HepG2 (cell line): ENCODE results near the gene LYST. TPM values are rescaled to one million over a fixed set of nuclear protein-coding genes. Genes with fewer than 3 reads are reported as not detected.

ENCODE experiments used
- AKAP8 ChIP-seq: sonication (generic); formaldehyde crosslinking; IDR thresholded peaks from 2 replicates; pipeline ENCODE4 v1.5.1; 2020; ENCODE audit warnings: mild to moderate bottlenecking, missing genetic modification reagents
- ARID3A ChIP-seq: IDR thresholded peaks from 2 replicates; pipeline ENCODE4 v1.6.1; 2012; ENCODE audit warnings: low read depth, low read length, improper control_type of control experiment
- ATF5 ChIP-seq: sonication (generic); formaldehyde crosslinking; IDR thresholded peaks from 2 replicates; pipeline ENCODE4 v1.4.0; 2020; ENCODE audit warnings: mild to moderate bottlenecking, low read depth, missing genetic modification reagents
- EZH2 ChIP-seq: conservative IDR thresholded peaks from 2 replicates; pipeline ENCODE4 v1.6.1; 2012; ENCODE audit warnings: mild to moderate bottlenecking, low read depth, low read length, moderate library complexity
- SMYD3 ChIP-seq: sonication (generic); formaldehyde crosslinking; IDR thresholded peaks from 2 replicates; pipeline ENCODE4 v1.8.1; 2023; ENCODE audit warnings: mild to moderate bottlenecking, missing genetic modification reagents
- ZFP36L1 ChIP-seq: sonication (generic); formaldehyde crosslinking; IDR thresholded peaks from 2 replicates; pipeline ENCODE4 v1.8.0; 2022; ENCODE audit warnings: mild to moderate bottlenecking, missing genetic modification reagents, moderate library complexity
- ZNF142 ChIP-seq: sonication (generic); formaldehyde crosslinking; IDR thresholded peaks from 2 replicates; pipeline ENCODE4 v1.4.0; 2020; ENCODE audit warnings: missing genetic modification reagents
- ZNF44 ChIP-seq: sonication (generic); formaldehyde crosslinking; IDR thresholded peaks from 2 replicates; pipeline ENCODE4 v1.5.1; 2020; ENCODE audit warnings: mild to moderate bottlenecking, missing genetic modification reagents
- ZNF510 ChIP-seq: sonication (generic); formaldehyde crosslinking; IDR thresholded peaks from 2 replicates; pipeline ENCODE4 v1.4.0; 2020; ENCODE audit warnings: low read depth, mild to moderate bottlenecking, missing genetic modification reagents
- ZNF781 ChIP-seq: sonication (generic); formaldehyde crosslinking; IDR thresholded peaks from 2 replicates; pipeline ENCODE4 v1.5.1; 2020; ENCODE audit warnings: borderline replicate concordance, mild to moderate bottlenecking, missing genetic modification reagents; ENCODE audit errors: not compliant biosample characterization
- polyA plus RNA-seq, 8 experiments: library from polyadenylated mRNA; depleted of rRNA in 3 of 8; stranded (reverse) in 7 of 8; unstranded in 1 of 8; fragments of >200 nt; fragmentation: Illumina TruSeq in 4 of 8; extraction: Trizol in 4 of 8; gene quantifications; 2 replicates each; pipeline versions ENCODE4 v1.2.1 to v1.2.3, GENCODE V29; 2011 to 2016; ENCODE audit warnings: low read depth in 4 of 8, missing spikeins in 1 of 8, mixed read lengths in 1 of 8; ENCODE audit not compliant: insufficient read depth in 1 of 8
- total RNA-seq, 5 experiments: library from RNA; depleted of rRNA; stranded (reverse); fragments of >200 nt; fragmentation: Illumina TruSeq; extraction: Trizol; gene quantifications; 2 replicates each; pipeline ENCODE4 v1.2.3, GENCODE V29; 2016; ENCODE audit warnings: low read depth in 1 of 5
- TF ChIP-seq, protein P1 (sequence below): sonication (generic); formaldehyde crosslinking; IDR thresholded peaks from 2 replicates; pipeline ENCODE4 v1.5.0; 2020; ENCODE audit warnings: missing genetic modification reagents, mild to moderate bottlenecking, borderline replicate concordance
- TF ChIP-seq, protein P2 (sequence below): sonication (generic); formaldehyde crosslinking; IDR thresholded peaks from 2 replicates; pipeline ENCODE4 v1.9.0; 2021; ENCODE audit warnings: missing genetic modification reagents, borderline replicate concordance

The LYST gene
- total and polyA plus RNA-seq, 2 of the 13 experiments (the other 11 are each of a cell fraction or from before 2014, with no cell fraction given), result 0.91 to 2.5 TPM

DNA sequence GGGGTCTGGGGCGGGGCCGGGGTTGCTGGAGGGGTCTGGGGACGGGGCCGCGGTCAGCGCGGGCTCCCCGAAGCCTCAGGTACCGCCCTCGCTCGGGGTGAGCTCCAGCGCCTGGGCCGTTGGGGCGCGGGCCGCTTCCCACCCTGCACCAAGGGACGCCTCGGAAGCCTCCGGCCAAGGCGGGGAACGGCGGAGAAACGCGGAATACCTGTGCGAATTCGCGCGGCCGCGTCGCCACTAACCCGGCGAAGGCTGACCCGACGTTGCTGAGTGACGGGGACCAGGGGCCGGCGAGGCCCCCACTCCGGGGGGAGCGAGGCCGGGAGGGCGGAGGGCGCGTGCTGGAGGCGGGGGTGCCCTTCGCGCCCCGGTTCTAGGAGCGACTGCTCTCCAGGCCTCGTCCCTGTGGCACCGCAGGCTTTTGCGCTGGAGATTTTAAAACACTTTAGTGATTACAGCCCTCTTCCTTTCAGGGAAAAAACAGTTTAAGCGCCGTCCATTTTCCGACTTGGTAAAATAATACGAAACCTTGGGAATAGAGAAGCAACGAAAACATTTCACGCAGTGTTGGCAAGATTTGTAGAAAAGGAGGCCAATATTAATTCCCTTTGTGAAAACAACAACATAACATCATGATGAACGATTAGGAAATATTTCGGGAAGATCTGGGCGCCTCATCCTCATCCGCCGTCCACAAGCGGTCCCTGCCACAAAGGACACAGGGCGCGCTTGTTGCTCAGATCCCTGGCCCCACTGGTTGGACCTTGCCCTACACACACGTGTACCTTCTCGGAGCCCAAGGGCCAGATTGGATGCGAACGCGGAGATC lies 216.2 kb downstream of the LYST start (continued):
- TF ChIP-seq ZNF142 (CRISPR knock-in tag) (peak; percentile 57; the same call in 1 of the 2 replicates), ZNF510 (CRISPR knock-in tag) (0 out of 2 replicates have a peak, but pooled peaks have one; percentile 17), AKAP8 (CRISPR knock-in tag) (no peak), ZNF44 (CRISPR knock-in tag) (peak; percentile 65; the same call in 1 of the 2 replicates), ZNF781 (CRISPR knock-in tag) (peak; percentile 75), SMYD3 (CRISPR knock-in tag) (0 out of 2 replicates have a peak, but pooled peaks have one; percentile 22), EZH2 (no peak), ARID3A (no peak), ATF5 (CRISPR knock-in tag) (no peak), ZFP36L1 (CRISPR knock-in tag) (no peak)
- TF ChIP-seq, protein P1, sequence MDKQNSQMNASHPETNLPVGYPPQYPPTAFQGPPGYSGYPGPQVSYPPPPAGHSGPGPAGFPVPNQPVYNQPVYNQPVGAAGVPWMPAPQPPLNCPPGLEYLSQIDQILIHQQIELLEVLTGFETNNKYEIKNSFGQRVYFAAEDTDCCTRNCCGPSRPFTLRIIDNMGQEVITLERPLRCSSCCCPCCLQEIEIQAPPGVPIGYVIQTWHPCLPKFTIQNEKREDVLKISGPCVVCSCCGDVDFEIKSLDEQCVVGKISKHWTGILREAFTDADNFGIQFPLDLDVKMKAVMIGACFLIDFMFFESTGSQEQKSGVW (CRISPR knock-in tag), result no peak
- TF ChIP-seq, protein P2, sequence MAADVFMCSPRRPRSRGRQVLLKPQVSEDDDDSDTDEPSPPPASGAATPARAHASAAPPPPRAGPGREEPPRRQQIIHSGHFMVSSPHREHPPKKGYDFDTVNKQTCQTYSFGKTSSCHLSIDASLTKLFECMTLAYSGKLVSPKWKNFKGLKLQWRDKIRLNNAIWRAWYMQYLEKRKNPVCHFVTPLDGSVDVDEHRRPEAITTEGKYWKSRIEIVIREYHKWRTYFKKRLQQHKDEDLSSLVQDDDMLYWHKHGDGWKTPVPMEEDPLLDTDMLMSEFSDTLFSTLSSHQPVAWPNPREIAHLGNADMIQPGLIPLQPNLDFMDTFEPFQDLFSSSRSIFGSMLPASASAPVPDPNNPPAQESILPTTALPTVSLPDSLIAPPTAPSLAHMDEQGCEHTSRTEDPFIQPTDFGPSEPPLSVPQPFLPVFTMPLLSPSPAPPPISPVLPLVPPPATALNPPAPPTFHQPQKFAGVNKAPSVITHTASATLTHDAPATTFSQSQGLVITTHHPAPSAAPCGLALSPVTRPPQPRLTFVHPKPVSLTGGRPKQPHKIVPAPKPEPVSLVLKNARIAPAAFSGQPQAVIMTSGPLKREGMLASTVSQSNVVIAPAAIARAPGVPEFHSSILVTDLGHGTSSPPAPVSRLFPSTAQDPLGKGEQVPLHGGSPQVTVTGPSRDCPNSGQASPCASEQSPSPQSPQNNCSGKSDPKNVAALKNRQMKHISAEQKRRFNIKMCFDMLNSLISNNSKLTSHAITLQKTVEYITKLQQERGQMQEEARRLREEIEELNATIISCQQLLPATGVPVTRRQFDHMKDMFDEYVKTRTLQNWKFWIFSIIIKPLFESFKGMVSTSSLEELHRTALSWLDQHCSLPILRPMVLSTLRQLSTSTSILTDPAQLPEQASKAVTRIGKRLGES (CRISPR knock-in tag), result no peak
